OCI-LY7 (cell line): ENCODE data around the gene KCNQ4. TPM values are rescaled to one million over a fixed set of nuclear protein-coding genes. Genes with fewer than 3 reads are reported as not detected.

Experiments used
- BruUV-seq: library from RNA; stranded (reverse); fragments of 400-500 nt; replicated peaks from 2 replicates; lab custom pipeline; 2021; lab: Mats Ljungman, UMichigan
- CTCF ChIA-PET: fragments of 300-600 bp; sonication (Branson Sonifier 250); formaldehyde crosslinking; loops from one replicate; lab custom pipeline; 2022; ENCODE audit warnings: antibody characterized with exemption; ENCODE audit not compliant: unreplicated experiment; lab: Charles Lee
- POLR2A ChIA-PET: fragments of 300-600 bp; sonication (Branson Sonifier 250); formaldehyde crosslinking; loops from one replicate; lab custom pipeline; 2022; ENCODE audit warnings: antibody characterized with exemption; lab: Charles Lee
- DNase-seq: peaks from one replicate; pipeline ENCODE4 v3.0.0-alpha.2; 2015; ENCODE audit warnings: low spot score
- H2AFZ ChIP-seq: fragments of 200-600 bp; sonication (generic), shearing (Covaris generic); 2 replicates; pipeline ENCODE4 v1.6.1; 2014; ENCODE audit warnings: mild to moderate bottlenecking, antibody characterized with exemption, low read length, moderate library complexity
- H3K27ac ChIP-seq: fragments of 200-600 bp; sonication (generic); 2 replicates; pipeline ENCODE4 v1.5.1; 2014; ENCODE audit warnings: mixed run types, low read depth, mild to moderate bottlenecking, moderate library complexity, low read length, inconsistent platforms; ENCODE audit not compliant: poor library complexity, severe bottlenecking
- H3K36me3 ChIP-seq: fragments of 200-600 bp; sonication (generic); 2 replicates; pipeline ENCODE4 v1.6.1; 2014; ENCODE audit warnings: mild to moderate bottlenecking, antibody characterized with exemption, low read length, moderate library complexity, mixed read lengths; ENCODE audit not compliant: insufficient read depth
- H3K4me1 ChIP-seq: fragments of 200-600 bp; sonication (generic); 2 replicates; pipeline ENCODE4 v1.5.1; 2014; ENCODE audit warnings: mild to moderate bottlenecking, low read length; ENCODE audit not compliant: insufficient read depth, poor library complexity, severe bottlenecking
- H3K4me2 ChIP-seq: fragments of 200-600 bp; sonication (generic); 2 replicates; pipeline ENCODE4 v1.6.1; 2014; ENCODE audit warnings: mild to moderate bottlenecking, low read length
- H3K4me3 ChIP-seq: fragments of 200-600 bp; sonication (generic); 2 replicates; pipeline ENCODE4 v1.5.1; 2014; ENCODE audit warnings: mild to moderate bottlenecking, low read depth, low read length; ENCODE audit not compliant: poor library complexity, severe bottlenecking
- H3K79me2 ChIP-seq: fragments of 200-600 bp; sonication (generic); 2 replicates; pipeline ENCODE4 v1.6.1; 2016; ENCODE audit warnings: low read depth, mild to moderate bottlenecking, low read length, moderate library complexity, mixed read lengths; ENCODE audit not compliant: insufficient read depth
- H3K9me2 ChIP-seq: fragments of 200-600 bp; sonication (generic); 2 replicates; pipeline ENCODE4 v1.6.1; 2016; ENCODE audit warnings: mild to moderate bottlenecking, low read length, mixed read lengths; ENCODE audit not compliant: insufficient read depth
- H3K9me3 ChIP-seq: fragments of 200-600 bp; sonication (generic); 2 replicates; pipeline ENCODE4 v1.6.1; 2014; ENCODE audit warnings: mild to moderate bottlenecking, mixed run types, low read length, mixed read lengths
- H4K20me1 ChIP-seq: fragments of 200-600 bp; sonication (generic); 2 replicates; pipeline ENCODE4 v1.6.1; 2014; ENCODE audit warnings: mild to moderate bottlenecking, antibody characterized with exemption, low read length, moderate library complexity, mixed read lengths; ENCODE audit not compliant: insufficient read depth
- CTCF ChIP-seq: fragments of 200-600 bp; sonication (generic); conservative IDR thresholded peaks from 2 replicates; pipeline ENCODE4 v1.5.1; 2014; ENCODE audit warnings: mild to moderate bottlenecking, antibody characterized with exemption, low read length, moderate library complexity, mixed read lengths
- EZH2phosphoT487 ChIP-seq: fragments of 200-600 bp; sonication (generic); IDR thresholded peaks from 2 replicates; pipeline ENCODE4 v1.6.1; 2018; ENCODE audit warnings: low read depth, borderline replicate concordance, mild to moderate bottlenecking, mixed run types, antibody characterized with exemption, low read length, moderate library complexity, mixed read lengths
- intact Hi-C: fragments of 100-400 bp; cut with micrococcal nuclease; formaldehyde crosslinking; loops from one replicate; pipeline ENCODE4 v1.10.0; 2022; ENCODE audit not compliant: unreplicated experiment
- total RNA-seq, 2 experiments: library from RNA; depleted of rRNA in 1 of 2; stranded (reverse); fragments of >200 nt in 1 of 2; shearing (Covaris generic) in 1 of 2; gene quantifications; 2 replicates each; pipeline ENCODE4 v1.2.3, GENCODE V29; 2014 to 2022

Gene KCNQ4
- total RNA-seq, 2 experiments from 2014 or later = 0.16 to 0.49 TPM

DNA sequence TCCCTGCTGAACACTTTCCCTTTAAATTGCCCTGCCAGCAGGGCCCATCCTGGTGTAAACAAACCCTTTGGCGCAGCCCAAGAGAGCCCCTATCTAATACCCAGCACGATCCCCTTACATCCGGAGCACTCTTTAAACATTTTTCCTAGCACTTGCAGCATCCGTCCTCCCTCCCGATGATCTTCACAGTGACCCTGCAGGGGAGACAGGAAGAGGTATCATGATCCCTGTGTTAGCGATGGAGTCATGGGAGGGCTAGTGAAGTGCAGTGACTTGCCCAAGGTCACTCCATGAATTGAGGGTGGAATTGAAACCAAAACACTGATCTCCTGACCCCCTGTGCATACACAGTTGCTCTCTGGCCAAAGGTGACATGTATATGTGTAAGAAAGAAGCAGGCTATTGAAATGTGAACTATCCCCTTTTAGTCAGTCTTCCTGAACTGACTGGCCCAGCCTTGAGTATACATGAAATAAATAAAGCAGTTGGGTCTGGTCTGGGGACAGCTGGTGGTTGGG is 9.8 kb upstream of the KCNQ4 start:
- H3K27ac ChIP-seq = no peak overlapping the region
- TF ChIP-seq CTCF = no peak
- TF ChIP-seq EZH2phosphoT487 = no peak
- POLR2A ChIA-PET = interaction anchor here (1.4 kb wide), 1 partner anchor 9 kb away, joined by 3 read pairs; no protein-coding TSS in a partner anchor

DNA sequence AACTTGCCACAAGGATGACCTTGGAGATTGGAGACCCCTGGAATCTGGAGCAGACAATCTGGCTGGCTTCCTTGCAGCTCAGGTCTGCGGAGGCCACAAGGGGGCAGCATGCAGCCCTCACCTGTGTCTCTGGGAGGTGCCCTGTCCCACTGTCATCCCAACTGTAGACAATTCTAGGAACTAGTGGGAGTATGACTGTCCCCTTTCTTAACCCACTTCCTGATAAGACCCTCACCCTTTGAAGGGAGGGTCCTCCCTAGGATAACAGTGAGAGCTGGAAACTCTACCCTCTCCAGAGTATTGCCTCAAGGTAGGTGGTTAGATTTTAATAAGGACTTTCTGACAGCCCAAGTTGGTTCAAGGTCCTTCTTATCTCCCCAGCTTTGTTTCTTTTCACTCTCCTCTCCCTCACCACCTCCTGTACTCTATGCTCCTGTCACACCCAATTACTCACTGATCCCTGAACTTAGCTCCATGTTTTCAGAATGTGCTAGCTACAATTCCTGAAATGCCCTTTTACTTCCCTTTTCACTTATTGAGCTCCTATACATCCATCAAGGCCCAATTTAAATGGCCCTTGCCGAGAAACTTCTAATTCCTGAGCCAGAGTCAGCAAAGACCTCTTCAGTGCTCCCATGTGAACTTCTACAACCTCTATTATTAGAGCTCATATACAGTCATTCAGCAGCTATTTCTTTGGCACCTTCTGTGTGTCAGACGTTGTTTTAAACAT is 9.2 kb upstream of the KCNQ4 start:
- intact Hi-C loops = loop anchor here (1.0 to 2.0 kb wide), 2 partner anchors 76 to 178 kb away; no protein-coding TSS in a partner anchor
- Histone ChIP-seq H3K4me1 (no peaks in the 10 kb centered on the region), H3K9me2 (no peaks in the 10 kb centered on the region), H3K79me2 (no peaks in the 10 kb centered on the region), H3K4me3 (no peak overlapping the region), H4K20me1 (no peaks in the 10 kb centered on the region), H3K4me2 (no peak overlapping the region), H2AFZ (no peak overlapping the region), H3K9me3 (no peaks in the 10 kb centered on the region), H3K27ac (no peak overlapping the region), H3K36me3 (peaks cover 65% of the 10 kb centered on the region)
- POLR2A ChIA-PET = interaction anchor here (0.7 to 1.4 kb wide), 3 partner anchors 10 to 130 kb away, joined by 3 read pairs; no protein-coding TSS in a partner anchor
- peak; percentile 61 for DNase-seq
- no TSS peak for BruUV-seq
- CTCF ChIA-PET = interaction anchor here (0.6 to 2.5 kb wide), 9 partner anchors 10 to 160 kb away, joined by 3 to 10 read pairs (median 4); no protein-coding TSS in a partner anchor
- TF ChIP-seq EZH2phosphoT487 = no peak
- TF ChIP-seq CTCF = peak; percentile 97

More for the DNA sequence above, 9.8 kb upstream of the KCNQ4 start:
- no peaks in the 10 kb centered on the region for H3K79me2 ChIP-seq
- H4K20me1 ChIP-seq = no peaks in the 10 kb centered on the region
- no peak overlapping the region for H3K4me3 ChIP-seq
- no peaks in the 10 kb centered on the region for H3K4me1 ChIP-seq
- peaks cover 71% of the 10 kb centered on the region for H3K36me3 ChIP-seq
- intact Hi-C loops = loop anchor here (1.0 to 2.0 kb wide), 3 partner anchors 76 to 179 kb away; no protein-coding TSS in a partner anchor
- no peak for DNase-seq
- H2AFZ ChIP-seq = no peak overlapping the region
- BruUV-seq = no TSS peak
- H3K9me2 ChIP-seq = no peaks in the 10 kb centered on the region
- CTCF ChIA-PET = interaction anchor here (0.7 to 2.5 kb wide), 7 partner anchors 9 to 80 kb away, joined by 3 to 10 read pairs (median 4); no protein-coding TSS in a partner anchor
- H3K4me2 ChIP-seq = no peak overlapping the region
- H3K9me3 ChIP-seq = no peaks in the 10 kb centered on the region
